Activated CD4-positive, alpha-beta T cell treated with anti-CD3 and anti-CD28 coated beads, Interleukin-2, Interleukin-6, amounts not matched to agents 100 ng/mL and 50 ng/mL, durations not matched to agents 16 hours and 8 hours (primary cell): ENCODE data around the gene GTF3C2.
"Not testable (repeated sequence)": the region's sequence is repeated elsewhere in the genome, so short reads cannot be mapped to it uniquely, and the experiment has no call there.

ENCODE experiments used
- DNase-seq: peaks from one replicate; pipeline ENCODE4 v3.0.0-alpha.2; 2020

GTF3C2 gene

GRCh38 chr2:27319839-27320238 lies 36.7 kb downstream of the GTF3C2 start:
- DNase-seq = not testable (repeated sequence)

- no peak for DNase-seq
These were observed 39.7 kb downstream of the GTF3C2 start for GRCh38 chr2:27316655-27317412.

GRCh38 chr2:27315122-27315521 lies 41.4 kb downstream of the GTF3C2 start:
- DNase-seq = no peak

GRCh38 chr2:27314709-27315108 lies 41.9 kb downstream of the GTF3C2 start:
- no peak for DNase-seq

GRCh38 chr2:27313882-27314645 lies 42.5 kb downstream of the GTF3C2 start:
- DNase-seq = no peak

- DNase-seq = no peak
These were observed 44.4 kb downstream of the GTF3C2 start for GRCh38 chr2:27312152-27312551.

GRCh38 chr2:27309651-27310050 lies 46.9 kb downstream of the GTF3C2 start:
- DNase-seq = no peak

- no peak for DNase-seq
These were observed 48.1 kb downstream of the GTF3C2 start, which contains the start of gene UCN for GRCh38 chr2:27308359-27308881. Gene UCN, minus strand, starts transcription at chr2:27308445. Its CDS starts 550 bp downstream, at chr2:27307895.

- DNase-seq = no peak
These were observed 48.8 kb downstream of the GTF3C2 start for GRCh38 chr2:27307545-27308358.

- DNase-seq = no peak
These were observed 49.3 kb downstream of the GTF3C2 start for GRCh38 chr2:27307287-27307544.

- peak; percentile 30 for DNase-seq
These were observed 49.8 kb downstream of the GTF3C2 start for GRCh38 chr2:27306573-27307286.

GRCh38 chr2:27306136-27306535 lies 50.4 kb downstream of the GTF3C2 start:
- DNase-seq = no peak

GRCh38 chr2:27305516-27305915 lies 51.0 kb downstream of the GTF3C2 start:
- DNase-seq = no peak

- DNase-seq = no peak
These were observed 51.9 kb downstream of the GTF3C2 start for GRCh38 chr2:27304488-27305240.

- DNase-seq = peak; percentile 65
These were observed 53.2 kb downstream of the GTF3C2 start for GRCh38 chr2:27303093-27304025.

GRCh38 chr2:27300606-27301005 lies 56.0 kb downstream of the GTF3C2 start:
- not testable (repeated sequence) for DNase-seq

GRCh38 chr2:27298391-27299080 lies 58.0 kb downstream of the GTF3C2 start:
- no peak for DNase-seq

GRCh38 chr2:27297195-27297594 lies 59.4 kb downstream of the GTF3C2 start:
- DNase-seq = no peak

- no peak for DNase-seq
These were observed 60.1 kb downstream of the GTF3C2 start for GRCh38 chr2:27296481-27296880.

- DNase-seq = no peak
These were observed 61.6 kb downstream of the GTF3C2 start for GRCh38 chr2:27294928-27295327.
